ENCODE measurements around the gene OBSL1. TPM values are rescaled to one million over a fixed set of nuclear protein-coding genes. Genes with fewer than 3 reads are reported as not detected.

OBSL1 gene
- total RNA-seq, 2 donors from 2014 or later: 88.7 to 151 TPM

DNA sequence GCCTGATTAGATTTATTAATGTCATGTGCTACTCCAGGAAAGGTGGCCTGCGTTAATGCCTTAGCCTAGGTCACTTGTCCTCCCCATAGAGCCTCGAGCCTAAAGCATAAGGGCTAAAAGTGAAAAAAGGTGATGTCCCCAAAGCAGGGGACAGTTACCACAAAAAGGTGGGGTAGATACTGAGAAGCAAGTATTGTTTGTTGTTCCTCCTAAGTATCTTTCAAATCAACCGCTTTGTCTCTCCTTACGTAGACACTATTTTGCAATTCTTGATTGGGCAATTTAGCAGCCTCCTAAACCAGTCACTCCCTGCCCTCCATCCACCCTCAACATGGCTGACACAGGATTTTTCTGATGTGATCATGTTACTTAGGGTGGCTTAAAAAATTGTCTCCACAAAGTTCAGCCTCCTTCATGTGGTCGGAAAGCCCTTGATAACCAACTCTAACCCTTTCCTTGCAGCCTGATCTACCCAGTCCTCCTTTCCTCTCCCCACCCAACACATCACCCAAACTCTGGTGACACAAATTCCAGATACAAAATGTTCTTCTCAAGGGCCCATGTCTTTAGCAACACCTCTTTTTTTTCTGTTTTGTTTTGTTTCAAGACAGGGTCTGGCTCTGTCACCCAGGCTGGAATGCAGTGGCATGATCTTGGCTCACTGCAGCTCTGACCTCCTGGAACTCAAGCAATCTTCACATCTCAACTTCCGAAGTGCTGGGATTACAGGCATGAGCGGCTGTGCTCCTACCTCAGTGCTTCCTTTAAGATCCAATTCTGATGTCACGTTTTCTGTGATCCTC is 7.7 kb upstream of the OBSL1 start:
- Histone ChIP-seq H3K36me3 (no peaks in the 10 kb centered on the region), H3K27me3 (replicated peaks; ENCODE audit: insufficient read depth) (no peaks in the 10 kb centered on the region), H3K4me1 (ENCODE audit: control insufficient read depth in 1 of 2, low read depth in 2 of 2) (no peaks in the 10 kb centered on the region), H3K9me3 (no peaks in the 10 kb centered on the region), H3K4me3 (no peak overlapping the region), H3K27ac (no peak overlapping the region)
- TF ChIP-seq, protein P1, sequence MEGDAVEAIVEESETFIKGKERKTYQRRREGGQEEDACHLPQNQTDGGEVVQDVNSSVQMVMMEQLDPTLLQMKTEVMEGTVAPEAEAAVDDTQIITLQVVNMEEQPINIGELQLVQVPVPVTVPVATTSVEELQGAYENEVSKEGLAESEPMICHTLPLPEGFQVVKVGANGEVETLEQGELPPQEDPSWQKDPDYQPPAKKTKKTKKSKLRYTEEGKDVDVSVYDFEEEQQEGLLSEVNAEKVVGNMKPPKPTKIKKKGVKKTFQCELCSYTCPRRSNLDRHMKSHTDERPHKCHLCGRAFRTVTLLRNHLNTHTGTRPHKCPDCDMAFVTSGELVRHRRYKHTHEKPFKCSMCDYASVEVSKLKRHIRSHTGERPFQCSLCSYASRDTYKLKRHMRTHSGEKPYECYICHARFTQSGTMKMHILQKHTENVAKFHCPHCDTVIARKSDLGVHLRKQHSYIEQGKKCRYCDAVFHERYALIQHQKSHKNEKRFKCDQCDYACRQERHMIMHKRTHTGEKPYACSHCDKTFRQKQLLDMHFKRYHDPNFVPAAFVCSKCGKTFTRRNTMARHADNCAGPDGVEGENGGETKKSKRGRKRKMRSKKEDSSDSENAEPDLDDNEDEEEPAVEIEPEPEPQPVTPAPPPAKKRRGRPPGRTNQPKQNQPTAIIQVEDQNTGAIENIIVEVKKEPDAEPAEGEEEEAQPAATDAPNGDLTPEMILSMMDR (IDR thresholded peaks at IDR 0.05): no peak
- no peak for ATAC-seq (ENCODE audit: insufficient number of reproducible peaks, low FRiP score, low read depth)
- no peak for DNase-seq (ENCODE audit: low spot score)

DNA sequence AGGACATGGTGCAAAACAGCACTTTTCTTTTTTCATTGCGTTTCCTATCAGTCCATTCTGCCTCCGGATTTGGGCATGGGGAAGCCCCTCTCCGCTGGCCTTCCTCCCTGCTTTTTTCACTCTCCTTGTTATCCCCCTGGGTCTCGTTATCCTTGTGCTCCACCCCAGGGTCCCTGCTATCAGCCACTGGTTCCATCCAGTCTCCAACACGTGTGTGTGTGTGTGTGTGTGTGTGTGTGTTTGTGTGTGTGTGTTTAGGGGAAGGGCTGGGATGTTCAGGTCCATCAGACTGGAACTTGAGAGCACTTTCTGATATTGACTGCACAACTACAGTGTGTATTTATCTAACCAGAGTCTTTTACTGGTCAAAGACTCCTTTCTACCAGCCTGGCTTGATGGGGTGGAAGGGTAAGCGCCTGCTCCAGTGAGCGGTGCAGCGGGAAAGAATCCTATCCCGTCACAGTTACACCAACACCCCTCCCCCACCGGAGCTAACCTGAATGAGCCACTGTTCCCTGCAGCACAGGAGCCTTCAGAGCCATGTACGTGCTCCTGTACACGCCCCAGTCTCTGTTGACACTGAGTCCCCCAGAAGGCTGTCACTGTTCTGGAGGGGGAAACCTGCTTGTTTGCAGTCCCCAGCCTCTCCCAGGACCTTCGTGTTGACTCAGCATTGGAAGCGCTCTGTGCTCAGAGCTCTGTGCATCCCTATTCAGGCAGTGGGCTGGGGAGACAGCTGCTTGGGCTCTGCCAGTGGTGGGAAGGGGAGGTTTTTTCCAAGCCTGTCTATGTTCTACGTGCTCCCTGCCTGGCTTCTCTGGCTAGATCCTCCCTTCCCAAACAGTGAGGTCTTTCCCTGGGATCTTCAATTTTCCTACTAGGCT is 5.4 kb upstream of the OBSL1 start:
- TF ChIP-seq, protein P1 (IDR thresholded peaks at IDR 0.05): no peak
- ATAC-seq (ENCODE audit: insufficient number of reproducible peaks, low FRiP score, low read depth) (no peak), DNase-seq (ENCODE audit: low spot score) (no peak)
- Histone ChIP-seq H3K4me1 (ENCODE audit: control insufficient read depth in 1 of 2, low read depth in 2 of 2) (peaks cover 0 to 5% of the 10 kb centered on the region in 2 donors), H3K27ac (no peak overlapping the region), H3K4me3 (no peak overlapping the region), H3K9me3 (no peaks in the 10 kb centered on the region), H3K36me3 (no peaks in the 10 kb centered on the region), H3K27me3 (replicated peaks; ENCODE audit: insufficient read depth) (no peaks in the 10 kb centered on the region)

DNA sequence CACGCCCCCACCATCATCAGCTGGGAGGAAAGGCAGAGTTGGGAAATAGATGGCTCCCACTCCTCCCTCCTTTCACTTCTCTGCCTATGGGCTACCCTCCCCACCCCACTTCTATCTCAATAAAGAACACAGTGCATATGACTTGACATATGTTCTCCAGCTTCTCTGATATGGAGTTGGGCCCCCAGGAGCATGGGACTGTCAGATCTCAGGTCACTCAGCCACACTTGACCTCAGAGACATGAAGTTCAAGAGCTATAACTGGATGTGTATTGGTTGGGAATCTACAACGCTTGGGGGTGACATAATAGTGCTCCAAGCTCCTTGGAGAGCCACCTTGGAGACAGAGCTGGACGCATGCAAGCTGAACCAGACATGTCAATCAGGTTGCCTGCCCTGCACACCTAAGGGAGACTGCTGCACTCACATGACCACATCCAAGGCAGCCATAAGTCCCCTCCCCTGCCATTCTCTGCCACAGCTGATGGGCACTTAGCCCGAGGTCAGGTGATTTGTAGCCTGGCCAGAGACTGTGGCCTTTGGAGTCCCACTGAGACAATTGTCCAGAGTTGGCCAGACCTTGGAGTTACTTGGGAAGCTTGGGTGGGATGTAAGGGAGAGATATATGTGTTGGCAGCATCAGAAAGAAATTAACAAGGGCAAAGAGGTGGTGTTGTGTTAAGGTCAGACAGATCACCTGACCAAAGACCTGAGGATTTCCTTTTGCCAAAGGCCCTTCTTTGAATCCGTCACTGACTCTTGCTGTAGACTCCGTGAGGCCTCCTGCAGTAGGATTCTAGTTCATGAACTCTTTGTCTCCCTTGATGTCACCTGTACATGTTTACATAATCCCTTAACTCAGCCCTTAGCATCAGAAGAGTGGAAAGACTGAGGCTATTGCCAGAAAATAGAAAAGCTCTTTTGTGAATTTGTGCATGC is 4.5 kb upstream of the OBSL1 start:
- Histone ChIP-seq H3K27me3 (replicated peaks; ENCODE audit: insufficient read depth) (no peaks in the 10 kb centered on the region), H3K4me3 (no peak overlapping the region), H3K4me1 (ENCODE audit: control insufficient read depth in 1 of 2, low read depth in 2 of 2) (peaks cover 0 to 9% of the 10 kb centered on the region in 2 donors), H3K27ac (no peak overlapping the region), H3K9me3 (no peaks in the 10 kb centered on the region), H3K36me3 (no peaks in the 10 kb centered on the region)
- TF ChIP-seq, protein P1 (IDR thresholded peaks at IDR 0.05): no peak
- ATAC-seq (ENCODE audit: insufficient number of reproducible peaks, low FRiP score, low read depth) (no peak), DNase-seq (ENCODE audit: low spot score) (no peak)

DNA sequence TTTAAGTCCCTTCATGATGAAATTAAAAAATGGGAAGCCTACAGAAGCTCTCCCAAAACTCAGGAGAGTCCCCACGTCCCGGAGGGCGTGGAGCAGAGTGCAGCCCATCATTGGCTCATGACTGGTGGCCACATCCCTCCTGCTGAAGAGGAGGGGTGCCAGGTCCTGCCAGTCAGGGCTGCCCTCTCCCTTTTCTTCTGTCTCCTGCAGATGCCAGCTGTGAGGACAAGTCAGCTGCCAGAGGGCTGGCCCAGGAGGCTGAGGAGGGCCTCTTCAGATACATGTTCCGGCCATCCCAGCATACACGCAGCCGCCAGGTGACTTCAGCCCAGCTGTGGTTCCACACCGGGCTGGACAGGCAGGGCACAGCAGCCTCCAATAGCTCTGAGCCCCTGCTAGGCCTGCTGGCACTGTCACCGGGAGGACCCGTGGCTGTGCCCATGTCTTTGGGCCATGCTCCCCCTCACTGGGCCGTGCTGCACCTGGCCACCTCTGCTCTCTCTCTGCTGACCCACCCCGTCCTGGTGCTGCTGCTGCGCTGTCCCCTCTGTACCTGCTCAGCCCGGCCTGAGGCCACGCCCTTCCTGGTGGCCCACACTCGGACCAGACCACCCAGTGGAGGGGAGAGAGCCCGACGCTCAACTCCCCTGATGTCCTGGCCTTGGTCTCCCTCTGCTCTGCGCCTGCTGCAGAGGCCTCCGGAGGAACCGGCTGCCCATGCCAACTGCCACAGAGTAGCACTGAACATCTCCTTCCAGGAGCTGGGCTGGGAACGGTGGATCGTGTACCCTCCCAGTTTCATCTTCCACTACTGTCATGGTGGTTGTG is 3.4 kb upstream of the OBSL1 start:
- Histone ChIP-seq H3K4me1 (ENCODE audit: control insufficient read depth in 1 of 2, low read depth in 2 of 2) (peaks cover 4 to 15% of the 10 kb centered on the region in 2 donors), H3K4me3 (no peak overlapping the region), H3K27ac (no peak overlapping the region), H3K27me3 (replicated peaks; ENCODE audit: insufficient read depth) (no peaks in the 10 kb centered on the region), H3K9me3 (no peaks in the 10 kb centered on the region), H3K36me3 (no peaks in the 10 kb centered on the region)
- TF ChIP-seq, protein P1 (IDR thresholded peaks at IDR 0.05): no peak
- DNase-seq (ENCODE audit: low spot score) (no peak), ATAC-seq (ENCODE audit: insufficient number of reproducible peaks, low FRiP score, low read depth) (no peak)
